IMR-90 (cell line): ENCODE data around the gene SEPSECS. TPM values are rescaled to one million over a fixed set of nuclear protein-coding genes. Genes with fewer than 3 reads are reported as not detected.

Experiments used
- ATAC-seq: fragments of 200-7000 bp; cut with Tn5 transposase; 2 replicates; pipeline ENCODE4 v1.9.1; 2020; ENCODE audit warnings: low read depth, mild to moderate bottlenecking, moderate library complexity
- BruUV-seq: library from RNA; stranded (reverse); fragments of 400-500 nt; replicated peaks from 2 replicates; lab custom pipeline; 2021; lab: Mats Ljungman, UMichigan
- CTCF ChIA-PET: fragments of 300-600 bp; formaldehyde crosslinking; extraction: SDS; loops from one replicate; lab custom pipeline; 2021; ENCODE audit warnings: antibody characterized with exemption; lab: Yijun Ruan, JAX
- POLR2A ChIA-PET: fragments of 300-600 bp; sonication (Branson Sonifier 250); formaldehyde crosslinking; loops from one replicate; lab custom pipeline; 2022; ENCODE audit warnings: antibody characterized with exemption; ENCODE audit not compliant: unreplicated experiment; lab: Charles Lee
- DNase-seq: peaks from one replicate; pipeline ENCODE4 v3.0.0; 2013
- H2AFZ ChIP-seq: replicated peaks from 2 replicates; pipeline ENCODE3; 2013; ENCODE audit warnings: low read length, mild to moderate bottlenecking; ENCODE audit not compliant: poor library complexity
- H2AK5ac ChIP-seq: 2 replicates; pipeline ENCODE4 v1.6.1; 2013; ENCODE audit warnings: low read depth, low read length, inconsistent platforms
- H2AK9ac ChIP-seq: replicated peaks from 2 replicates; pipeline ENCODE3; 2013; ENCODE audit warnings: mild to moderate bottlenecking, low read depth, low read length, moderate library complexity; ENCODE audit not compliant: poor library complexity
- H2BK120ac ChIP-seq: 2 replicates; pipeline ENCODE4 v1.6.1; 2013; ENCODE audit warnings: low read depth, low read length, inconsistent platforms
- H2BK15ac ChIP-seq: 3 replicates; pipeline ENCODE4 v1.6.1; 2013; ENCODE audit warnings: low read depth, low read length, inconsistent platforms
- H2BK20ac ChIP-seq: 2 replicates; pipeline ENCODE4 v1.6.1; 2013; ENCODE audit warnings: low read depth, mild to moderate bottlenecking, inconsistent platforms, low read length, moderate library complexity
- H2BK5ac ChIP-seq: 2 replicates; pipeline ENCODE4 v1.6.1; 2013; ENCODE audit warnings: mild to moderate bottlenecking, low read depth, low read length, inconsistent platforms; ENCODE audit not compliant: poor library complexity, severe bottlenecking
- H3K14ac ChIP-seq: replicated peaks from 2 replicates; pipeline ENCODE4 v1.6.1; 2013; ENCODE audit warnings: low read depth, low read length, inconsistent platforms
- H3K18ac ChIP-seq: 2 replicates; pipeline ENCODE4 v1.6.1; 2013; ENCODE audit warnings: low read depth, low read length, control low read depth
- H3K23ac ChIP-seq: 2 replicates; pipeline ENCODE4 v1.6.1; 2013; ENCODE audit warnings: low read depth, low read length, inconsistent platforms
- H3K27ac ChIP-seq: 2 replicates; pipeline ENCODE4 v1.5.1; 2013; ENCODE audit warnings: mild to moderate bottlenecking, control low read depth, low read length; ENCODE audit not compliant: insufficient read depth
- H3K27me3 ChIP-seq: 2 replicates; pipeline ENCODE4 v1.6.1; 2013; ENCODE audit warnings: low read length; ENCODE audit not compliant: control insufficient read depth, insufficient read depth
- H3K36me3 ChIP-seq: 2 replicates; pipeline ENCODE4 v1.6.1; 2013; ENCODE audit warnings: low read length, mixed read lengths; ENCODE audit not compliant: control insufficient read depth, insufficient read depth
- H3K4ac ChIP-seq: 2 replicates; pipeline ENCODE4 v1.6.1; 2013; ENCODE audit warnings: low read depth, low read length, inconsistent platforms
- H3K4me1 ChIP-seq: 2 replicates; pipeline ENCODE4 v1.6.1; 2013; ENCODE audit warnings: low read length, mixed read lengths; ENCODE audit not compliant: control insufficient read depth, insufficient read depth
- H3K4me2 ChIP-seq: 2 replicates; pipeline ENCODE4 v1.6.1; 2013; ENCODE audit warnings: low read depth, mild to moderate bottlenecking, control low read depth, low read length, moderate library complexity
- H3K4me3 ChIP-seq: 2 replicates; pipeline ENCODE4 v1.5.1; 2013; ENCODE audit warnings: low read depth, mild to moderate bottlenecking, control low read depth, low read length, moderate library complexity; ENCODE audit not compliant: insufficient read depth
- H3K56ac ChIP-seq: 2 replicates; pipeline ENCODE4 v1.6.1; 2013; ENCODE audit warnings: low read length, inconsistent platforms; ENCODE audit not compliant: insufficient read depth; ENCODE audit errors: extremely low read depth
- H3K79me1 ChIP-seq, 2 experiments: 2 replicates each; pipeline ENCODE4 v1.6.1; 2013; ENCODE audit warnings: low read length in 2 of 2, inconsistent platforms in 1 of 2, low read depth in 1 of 2
- H3K9ac ChIP-seq: 2 replicates; pipeline ENCODE4 v1.6.1; 2013; ENCODE audit warnings: low read depth, low read length, control low read depth
- H3K9me1 ChIP-seq: 2 replicates; pipeline ENCODE4 v1.6.1; 2013; ENCODE audit warnings: low read length, inconsistent platforms; ENCODE audit not compliant: insufficient read depth
- H3K9me3 ChIP-seq: 2 replicates; pipeline ENCODE4 v1.6.1; 2013; ENCODE audit warnings: low read length; ENCODE audit not compliant: control insufficient read depth, insufficient read depth
- H4K20me1 ChIP-seq: 2 replicates; pipeline ENCODE4 v1.6.1; 2013; ENCODE audit warnings: low read length, inconsistent platforms; ENCODE audit not compliant: insufficient read depth
- H4K5ac ChIP-seq: 2 replicates; pipeline ENCODE4 v1.6.1; 2013; ENCODE audit warnings: mild to moderate bottlenecking, low read depth, low read length, control low read depth
- H4K8ac ChIP-seq, 2 experiments: 2 replicates each; pipeline ENCODE4 v1.6.1; 2013; ENCODE audit warnings: low read depth in 2 of 2, low read length in 2 of 2, control low read depth in 1 of 2, inconsistent platforms in 1 of 2
- H4K91ac ChIP-seq: 2 replicates; pipeline ENCODE4 v1.6.1; 2013; ENCODE audit warnings: low read depth, low read length, inconsistent platforms; ENCODE audit not compliant: insufficient read depth
- BHLHE40 ChIP-seq: fragments of 150-350 bp; IDR thresholded peaks from 2 replicates; pipeline ENCODE4 v1.6.1; 2016; ENCODE audit warnings: mild to moderate bottlenecking, low read depth, low read length
- CEBPB ChIP-seq: IDR thresholded peaks from 2 replicates; pipeline ENCODE4 v1.6.1; 2012; ENCODE audit warnings: low read depth, low read length, improper control_type of control experiment
- CHD1 ChIP-seq: IDR thresholded peaks from 2 replicates; pipeline ENCODE4 v1.6.1; 2012; ENCODE audit warnings: low read depth, low read length, improper control_type of control experiment
- CTCF ChIP-seq: conservative IDR thresholded peaks from 2 replicates; pipeline ENCODE4 v1.5.1; 2012; ENCODE audit warnings: mild to moderate bottlenecking, low read depth, low read length, improper control_type of control experiment
- ELK1 ChIP-seq: fragments of 150-350 bp; IDR thresholded peaks from 2 replicates; pipeline ENCODE4 v1.6.1; 2016; ENCODE audit warnings: low read depth, mild to moderate bottlenecking, low read length, moderate library complexity, borderline replicate concordance
- FOS ChIP-seq: fragments of 150-350 bp; IDR thresholded peaks from 2 replicates; pipeline ENCODE4 v1.6.1; 2016; ENCODE audit warnings: low read depth, low read length
- MAFK ChIP-seq: IDR thresholded peaks from 2 replicates; pipeline ENCODE4 v1.6.1; 2012; ENCODE audit warnings: low read depth, low read length, improper control_type of control experiment
- MAZ ChIP-seq: IDR thresholded peaks from 2 replicates; pipeline ENCODE4 v1.6.1; 2012; ENCODE audit warnings: low read depth, mild to moderate bottlenecking, low read length, improper control_type of control experiment, moderate library complexity, borderline replicate concordance
- MXI1 ChIP-seq: IDR thresholded peaks from 2 replicates; pipeline ENCODE4 v1.6.1; 2012; ENCODE audit warnings: low read depth, mild to moderate bottlenecking, low read length, moderate library complexity, borderline replicate concordance
- NFE2L2 ChIP-seq: fragments of 150-350 bp; IDR thresholded peaks from 2 replicates; pipeline ENCODE4 v1.6.1; 2016; ENCODE audit warnings: low read depth, mild to moderate bottlenecking, low read length
- POLR2A ChIP-seq: IDR thresholded peaks from 2 replicates; pipeline ENCODE4 v1.6.1; 2012; ENCODE audit warnings: mild to moderate bottlenecking, low read depth, low read length
- RAD21 ChIP-seq: IDR thresholded peaks from 2 replicates; pipeline ENCODE4 v1.6.1; 2012; ENCODE audit warnings: low read length, improper control_type of control experiment
- RCOR1 ChIP-seq: IDR thresholded peaks from 2 replicates; pipeline ENCODE4 v1.6.1; 2012; ENCODE audit warnings: mild to moderate bottlenecking, low read length, improper control_type of control experiment; ENCODE audit not compliant: insufficient replicate concordance
- RFX5 ChIP-seq: IDR thresholded peaks from 2 replicates; pipeline ENCODE4 v1.8.0; 2012; ENCODE audit warnings: low read depth, mild to moderate bottlenecking, low read length, moderate library complexity
- SMC3 ChIP-seq: fragments of 150-350 bp; IDR thresholded peaks from 2 replicates; pipeline ENCODE4 v1.6.1; 2016; ENCODE audit warnings: low read depth, mild to moderate bottlenecking, antibody characterized with exemption, low read length, moderate library complexity
- USF2 ChIP-seq: fragments of 150-350 bp; IDR thresholded peaks from 2 replicates; pipeline ENCODE4 v1.6.1; 2017; ENCODE audit warnings: mild to moderate bottlenecking, antibody characterized with exemption, low read length, low read depth
- dilution Hi-C: fragments of 300-500 bp; cut with HindIII; formaldehyde crosslinking; loops from one replicate; pipeline ENCODE4 v1.14.3; 2018; ENCODE audit warnings: low sequenced_read_pairs; ENCODE audit not compliant: unreplicated experiment
- in situ Hi-C: fragments of 300-500 bp; cut with MboI; formaldehyde crosslinking; loops from 3 replicates; pipeline ENCODE4 v1.14.3; 2019; ENCODE audit warnings: low sequenced_read_pairs, inconsistent platforms, mixed read lengths
- intact Hi-C: fragments of 100-400 bp; cut with micrococcal nuclease; formaldehyde crosslinking; loops from 2 replicates; pipeline ENCODE4 v1.10.0; 2022
- polyA plus RNA-seq, 3 experiments: library from polyadenylated mRNA; depleted of rRNA; stranded (reverse); fragments of >200 nt; gene quantifications; 2 replicates each; pipeline ENCODE4 v1.2.3, GENCODE V29; 2012; ENCODE audit warnings: low replicate concordance in 1 of 3
- total RNA-seq: library from RNA; depleted of rRNA; stranded (reverse); fragments of >200 nt; gene quantifications from 2 replicates; pipeline ENCODE4 v1.2.3, GENCODE V29; 2012

The SEPSECS gene
- total and polyA plus RNA-seq, 2 of the 4 experiments (the other 2 are of a cell fraction) = 1.7 to 5.0 TPM

GRCh38 chr4:25131926-25132325 lies 28.3 kb downstream of the SEPSECS start:
- POLR2A ChIA-PET = no interaction called here
- H3K23ac ChIP-seq = no peak overlapping the region
- no peak overlapping the region for H2BK120ac ChIP-seq
- intact Hi-C loops (no loop called here), in situ Hi-C loops (no loop called here), dilution Hi-C loops (no loop called here)
- no peaks in the 10 kb centered on the region for H3K9me3 ChIP-seq
- no peaks in the 10 kb centered on the region for H4K20me1 ChIP-seq
- H3K18ac ChIP-seq = no peak overlapping the region
- H3K4ac ChIP-seq = no peak overlapping the region
- H2BK15ac ChIP-seq = no peak overlapping the region
- no peak overlapping the region for H4K8ac ChIP-seq
- TF ChIP-seq MAFK = no peak
- TF ChIP-seq FOS = no peak
- no peak for TF ChIP-seq NFE2L2
- no peak for TF ChIP-seq CEBPB
- TF ChIP-seq CHD1 = no peak
- TF ChIP-seq MXI1 = no peak
- no peak for TF ChIP-seq MAZ
- no peak for TF ChIP-seq POLR2A
- no peak for TF ChIP-seq RFX5
- TF ChIP-seq BHLHE40 = no peak
- TF ChIP-seq USF2 = no peak
- TF ChIP-seq CTCF = no peak
- no peak for TF ChIP-seq SMC3
- no peak for TF ChIP-seq ELK1
- TF ChIP-seq RAD21 = no peak
- TF ChIP-seq RCOR1 = no peak
- H2AK9ac ChIP-seq = no peak overlapping the region
- no peak overlapping the region for H3K27ac ChIP-seq
- no peaks in the 10 kb centered on the region for H3K9me1 ChIP-seq
- no peak overlapping the region for H3K14ac ChIP-seq
- DNase-seq (no peak), ATAC-seq (no peak)
- no peaks in the 10 kb centered on the region for H3K36me3 ChIP-seq
- BruUV-seq = no TSS peak
- H3K9ac ChIP-seq = no peak overlapping the region
- H3K4me3 ChIP-seq = no peak overlapping the region
- H2BK20ac ChIP-seq = no peak overlapping the region
- no peak overlapping the region for H3K4me2 ChIP-seq
- H4K5ac ChIP-seq = no peak overlapping the region
- CTCF ChIA-PET = interaction anchor here (0.5 to 1.9 kb wide), 2 partner anchors 13 to 60 kb away, joined by 3 to 9 read pairs; no protein-coding TSS in a partner anchor
- no peak overlapping the region for H2BK5ac ChIP-seq
- no peaks in the 10 kb centered on the region for H3K79me1 ChIP-seq
- H4K91ac ChIP-seq = no peak overlapping the region
- no peaks in the 10 kb centered on the region for H3K27me3 ChIP-seq
- H2AFZ ChIP-seq = no peak overlapping the region
- H3K56ac ChIP-seq = no peak overlapping the region
- H2AK5ac ChIP-seq = no peak overlapping the region
- no peaks in the 10 kb centered on the region for H3K4me1 ChIP-seq
